Body of pancreas (tissue), 4 donors: Measurements from ENCODE around the gene THBS3. TPM values are rescaled to one million over a fixed set of nuclear protein-coding genes. Genes with fewer than 3 reads are reported as not detected.
"Not testable (repeated sequence)": the region's sequence is repeated elsewhere in the genome, so short reads cannot be mapped to it uniquely, and the experiment has no call there.

Source experiments
- ATAC-seq: fragments of 150-250 bp; one replicate; pipeline ENCODE4 v1.9.1; 2016
- DNase-seq, 4 donors: peaks; one replicate each; pipeline ENCODE4 v3.0.0-alpha.2; 2019
- H3K27ac ChIP-seq, 4 donors: fragments of 200-600 bp; sonication (generic); 1 replicate in 3 of 4; 2 replicates in 1 of 4; pipeline versions ENCODE4 v1.5.1 to v1.6.1; 2016 to 2019; ENCODE audit warnings: mild to moderate bottlenecking in 1 of 4, mixed read lengths in 1 of 4, moderate library complexity in 1 of 4
- H3K27me3 ChIP-seq, 2 donors: fragments of 200-600 bp; sonication (generic); one replicate each; pipeline ENCODE4 v1.6.0; 2016; ENCODE audit warnings: mild to moderate bottlenecking in 1 of 2
- H3K36me3 ChIP-seq, 2 donors: fragments of 200-600 bp; sonication (generic); replicated peaks in 1 of 2; 2 replicates each; pipeline ENCODE4 v1.5.1; 2016; ENCODE audit warnings: low read depth in 2 of 2; ENCODE audit not compliant: insufficient read depth in 1 of 2
- H3K4me1 ChIP-seq: fragments of 200-600 bp; sonication (generic); one replicate; pipeline ENCODE4 v1.6.0; 2016
- H3K4me3 ChIP-seq, 2 donors: fragments of 200-600 bp; sonication (generic); 1 replicate in 1 of 2; 2 replicates in 1 of 2; pipeline ENCODE4 v1.5.1; 2016 to 2019
- H3K9me3 ChIP-seq, 3 donors: fragments of 200-600 bp; sonication (generic); 1 replicate in 2 of 3; 2 replicates in 1 of 3; pipeline ENCODE4 v1.5.1; 2016
- POLR2A ChIP-seq, 3 donors: fragments of 450-650 bp; IDR thresholded peaks; one replicate each; pipeline ENCODE4 v1.6.1; 2016; ENCODE audit warnings: antibody characterized with exemption in 3 of 3, mild to moderate bottlenecking in 2 of 3
- WGBS, 2 donors: methylation state at CpG; one replicate each; pipeline ENCODE4 v1.1.5; 2017; 5-methylcytosine and 5-hydroxymethylcytosine counted together
- intact Hi-C: fragments of 100-400 bp; cut with DNase I; formaldehyde crosslinking; loops from one replicate; pipeline ENCODE4 v1.15.1; 2023
- total RNA-seq, 2 donors: library from RNA; depleted of rRNA; stranded (reverse); fragments of >200 nt; gene quantifications; one replicate each; pipeline ENCODE4 v1.1.0, GENCODE V29; 2016
- TF ChIP-seq, protein P1 (sequence below), 7 experiments: fragments of 450-650 bp in 4 of 7; fragments of 200-600 bp in 3 of 7; sonication (generic) in 3 of 7; IDR thresholded peaks; one replicate each; pipeline ENCODE4 v1.5.1; 2016 to 2019; ENCODE audit warnings: antibody characterized with exemption in 7 of 7

Gene THBS3
- total RNA-seq, 2 donors from 2014 or later, result 15.0 to 21.1 TPM

DNA sequence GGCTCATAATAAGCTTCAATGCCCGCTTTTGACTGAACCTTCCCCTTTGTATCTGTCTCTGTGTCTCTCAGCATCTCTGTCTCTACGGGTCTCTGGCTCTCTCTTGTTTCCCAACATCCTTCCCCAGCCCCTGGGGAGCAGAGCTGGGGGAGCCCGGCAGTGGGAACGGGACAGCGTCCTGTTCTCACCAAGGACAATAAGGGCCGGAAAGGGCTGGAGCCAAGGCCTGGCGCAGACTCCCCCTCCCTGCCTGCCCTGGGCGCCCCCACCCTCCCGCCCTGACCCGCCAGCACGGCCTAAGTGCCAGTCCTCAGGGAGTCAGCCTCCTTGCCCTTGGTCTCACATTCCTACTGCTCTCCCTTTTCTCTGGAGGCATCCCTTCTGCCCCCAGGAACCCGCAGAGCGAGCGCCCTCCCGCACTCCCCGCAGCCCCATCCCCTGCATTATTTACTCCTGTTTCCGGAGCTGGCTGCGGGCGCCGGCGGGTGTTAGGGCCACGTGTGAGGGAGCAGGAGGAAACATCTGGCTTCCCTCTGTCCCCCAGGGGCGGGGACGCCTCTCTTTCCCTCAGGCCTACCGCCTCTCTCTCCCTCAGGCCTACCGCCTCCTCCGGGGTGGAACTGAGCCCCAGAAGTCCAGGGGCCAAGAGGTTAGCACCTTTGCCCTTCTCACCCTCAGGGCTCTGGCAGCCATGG, 41.1 kb downstream of the THBS3 start:
- Histone ChIP-seq H3K9me3 (no peaks in the 10 kb centered on the region), H3K4me1 (peaks cover 11% of the 10 kb centered on the region), H3K27me3 (no peaks in the 10 kb centered on the region), H3K36me3 (peaks cover 0 to 7% of the 10 kb centered on the region in 2 donors), H3K27ac (peak overlapping the region in 1 of 4 donors; percentile 45), H3K4me3 (no peak overlapping the region)
- WGBS, 2 donors, result 44 to 65% methylated on average over 20 to 26 of the region's 27 CpGs
- peak in 2 of 4 donors; percentile 28 to 30 for DNase-seq
- TF ChIP-seq POLR2A (IDR thresholded peaks at IDR 0.05), result no peak
- TF ChIP-seq, protein P1, sequence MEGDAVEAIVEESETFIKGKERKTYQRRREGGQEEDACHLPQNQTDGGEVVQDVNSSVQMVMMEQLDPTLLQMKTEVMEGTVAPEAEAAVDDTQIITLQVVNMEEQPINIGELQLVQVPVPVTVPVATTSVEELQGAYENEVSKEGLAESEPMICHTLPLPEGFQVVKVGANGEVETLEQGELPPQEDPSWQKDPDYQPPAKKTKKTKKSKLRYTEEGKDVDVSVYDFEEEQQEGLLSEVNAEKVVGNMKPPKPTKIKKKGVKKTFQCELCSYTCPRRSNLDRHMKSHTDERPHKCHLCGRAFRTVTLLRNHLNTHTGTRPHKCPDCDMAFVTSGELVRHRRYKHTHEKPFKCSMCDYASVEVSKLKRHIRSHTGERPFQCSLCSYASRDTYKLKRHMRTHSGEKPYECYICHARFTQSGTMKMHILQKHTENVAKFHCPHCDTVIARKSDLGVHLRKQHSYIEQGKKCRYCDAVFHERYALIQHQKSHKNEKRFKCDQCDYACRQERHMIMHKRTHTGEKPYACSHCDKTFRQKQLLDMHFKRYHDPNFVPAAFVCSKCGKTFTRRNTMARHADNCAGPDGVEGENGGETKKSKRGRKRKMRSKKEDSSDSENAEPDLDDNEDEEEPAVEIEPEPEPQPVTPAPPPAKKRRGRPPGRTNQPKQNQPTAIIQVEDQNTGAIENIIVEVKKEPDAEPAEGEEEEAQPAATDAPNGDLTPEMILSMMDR (IDR thresholded peaks at IDR 0.05), result no peak
- intact Hi-C loops, result loop anchor here (5.0 kb wide), 2 partner anchors 34 to 74 kb away; no protein-coding TSS in a partner anchor
- ATAC-seq, result peak; percentile 20

DNA sequence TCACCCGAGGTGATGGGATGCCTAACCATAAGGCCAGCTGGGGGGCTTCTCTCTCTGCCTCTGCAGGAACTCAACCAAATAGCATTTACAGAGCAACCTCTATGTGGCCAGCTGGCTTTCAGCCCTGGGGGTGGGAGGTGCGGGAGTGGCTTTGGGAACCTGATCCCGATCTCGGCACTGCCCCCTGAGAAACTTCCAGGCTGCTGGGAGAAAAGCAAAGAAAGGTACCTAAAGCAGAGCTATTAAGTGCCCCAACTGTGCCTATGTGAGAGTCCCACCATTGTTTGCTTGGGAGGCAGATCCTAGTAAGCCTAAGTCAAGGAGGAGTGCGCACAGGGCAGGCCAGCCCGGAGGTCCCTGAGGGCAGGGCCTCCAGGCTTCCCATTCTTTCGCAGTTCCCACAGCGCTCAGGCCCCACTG, 41.6 kb downstream of the THBS3 start:
- DNase-seq, result no peak
- Histone ChIP-seq H3K27me3 (no peaks in the 10 kb centered on the region), H3K27ac (peak overlapping the region in 1 of 4 donors; percentile 5), H3K36me3 (peaks cover 0 to 7% of the 10 kb centered on the region in 2 donors), H3K4me3 (no peak overlapping the region), H3K9me3 (no peaks in the 10 kb centered on the region), H3K4me1 (peaks cover 11% of the 10 kb centered on the region)
- ATAC-seq, result no peak
- intact Hi-C loops, result loop anchor here (5.0 kb wide), 2 partner anchors 34 to 74 kb away; no protein-coding TSS in a partner anchor
- TF ChIP-seq POLR2A (IDR thresholded peaks at IDR 0.05), result no peak
- TF ChIP-seq, protein P1 (IDR thresholded peaks at IDR 0.05), result no peak
- WGBS, 2 donors, result 57 to 71% methylated on average over 7 to 8 of the region's 8 CpGs

DNA sequence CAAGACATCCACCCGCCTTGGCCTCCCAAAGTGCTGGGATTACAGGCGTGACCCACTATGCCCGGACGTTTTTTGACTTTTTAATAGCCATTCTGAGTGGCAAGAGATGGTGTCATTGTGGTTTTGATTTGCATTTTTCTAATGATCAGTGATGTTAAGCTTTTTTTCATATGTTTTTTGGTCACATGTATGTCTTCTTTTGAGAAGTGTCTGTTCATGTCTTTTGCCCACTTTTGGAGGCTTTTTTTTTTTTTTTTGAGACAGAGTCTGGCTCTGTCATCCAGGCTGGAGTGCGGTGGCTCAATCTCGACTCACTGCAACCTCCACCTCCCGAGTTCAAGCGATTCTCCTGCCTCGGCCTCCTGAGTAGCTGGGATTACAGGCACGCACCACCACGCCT, 43.1 kb downstream of the THBS3 start:
- not testable (repeated sequence) for ATAC-seq, H3K27ac ChIP-seq, H3K4me3 ChIP-seq, H3K27me3 ChIP-seq, H3K9me3 ChIP-seq, DNase-seq, H3K36me3 ChIP-seq
- H3K4me1 ChIP-seq, result peaks cover 11% of the 10 kb centered on the region
- WGBS, 2 donors, result 78 to 85% methylated on average over 10 of the region's 11 CpGs
- intact Hi-C loops, result loop anchor here (5.0 kb wide), 2 partner anchors 32 to 72 kb away; no protein-coding TSS in a partner anchor

DNA sequence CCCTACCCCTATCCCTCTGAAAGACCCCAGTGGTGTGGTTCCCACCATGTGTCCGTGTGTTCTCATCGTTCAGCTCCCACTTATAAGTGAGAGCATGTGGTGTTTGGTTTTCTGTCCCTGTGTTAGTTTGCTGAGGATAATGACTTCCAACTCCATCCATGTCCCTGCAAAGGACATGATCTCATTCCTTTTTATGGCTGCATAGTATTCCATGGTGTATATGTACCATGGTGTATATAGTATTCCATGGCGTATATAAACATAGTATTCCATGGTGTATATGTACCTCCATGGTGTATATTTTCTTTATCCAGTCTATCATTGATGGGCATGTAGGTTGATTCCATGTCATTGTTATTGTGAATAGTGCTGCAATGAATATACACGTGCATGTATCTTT, 43.9 kb downstream of the THBS3 start:
- H3K27ac ChIP-seq, ATAC-seq, DNase-seq, H3K9me3 ChIP-seq, H3K36me3 ChIP-seq, intact Hi-C loops, H3K27me3 ChIP-seq, H3K4me3 ChIP-seq: not testable (repeated sequence)
- WGBS, 2 donors, result 89 to 96% methylated on average over 4 of the region's 4 CpGs
- H3K4me1 ChIP-seq, result peaks cover 11% of the 10 kb centered on the region

DNA sequence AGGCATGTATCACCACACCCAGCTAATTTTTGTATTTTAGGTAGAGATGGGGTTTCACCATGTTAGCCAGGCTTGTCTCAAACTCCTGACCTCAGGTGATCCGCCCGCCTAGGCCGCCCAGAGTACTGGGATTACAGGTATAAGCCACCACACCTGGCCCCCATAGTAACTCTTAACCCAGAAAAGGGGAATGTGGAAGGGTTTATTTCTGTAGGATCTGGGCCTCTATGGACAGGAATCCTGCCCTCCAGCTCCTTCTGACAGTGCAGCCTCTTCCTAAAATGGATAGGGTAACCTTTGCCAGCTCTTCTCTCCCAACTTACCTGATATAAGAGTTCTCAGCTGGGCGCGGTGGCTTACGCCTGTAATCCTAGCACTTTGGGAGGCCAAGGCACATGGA, 45.1 kb downstream of the THBS3 start:
- ATAC-seq, H3K4me1 ChIP-seq, H3K9me3 ChIP-seq, H3K36me3 ChIP-seq, H3K4me3 ChIP-seq, H3K27ac ChIP-seq, intact Hi-C loops, DNase-seq, H3K27me3 ChIP-seq: not testable (repeated sequence)
- WGBS, 2 donors, result 94 to 95% methylated on average over 4 to 6 of the region's 6 CpGs

DNA sequence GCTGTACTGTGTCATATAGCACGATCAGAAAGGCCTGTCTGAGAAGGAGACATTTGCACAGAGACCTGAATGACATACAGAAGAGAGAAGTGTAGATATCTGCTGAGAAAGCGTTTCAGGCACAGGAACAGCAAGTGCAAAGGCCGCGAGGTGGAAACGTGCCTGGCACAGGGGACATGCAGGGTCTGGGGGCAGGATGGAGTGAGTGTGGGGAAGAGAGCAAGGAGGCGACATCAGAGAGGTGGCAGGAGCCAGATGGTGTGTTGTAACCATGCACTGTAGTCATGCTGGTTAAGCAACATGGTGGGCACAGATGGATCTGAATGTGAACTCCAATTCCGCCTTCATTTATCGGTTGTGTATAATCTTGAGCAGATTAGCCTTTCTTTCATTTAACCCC, 47.6 kb downstream of the THBS3 start:
- intact Hi-C loops, result no loop called here
- Histone ChIP-seq H3K9me3 (no peaks in the 10 kb centered on the region), H3K27me3 (no peaks in the 10 kb centered on the region), H3K36me3 (no peaks in the 10 kb centered on the region), H3K27ac (no peak overlapping the region), H3K4me3 (no peak overlapping the region), H3K4me1 (no peaks in the 10 kb centered on the region)
- DNase-seq (no peak), ATAC-seq (no peak)
- TF ChIP-seq POLR2A (IDR thresholded peaks at IDR 0.05), result no peak
- TF ChIP-seq, protein P1 (IDR thresholded peaks at IDR 0.05), result no peak
- WGBS, 2 donors, result 58 to 79% methylated on average over 8 of the region's 8 CpGs
